ENCODE data around the gene C2CD2L.
"Not testable (repeated sequence)": the region's sequence is repeated elsewhere in the genome, so short reads cannot be mapped to it uniquely, and the experiment has no call there.

The C2CD2L gene

GRCh38 chr11:119155733-119156492, 48.8 kb downstream of the C2CD2L start:
- in situ Hi-C loops (cut with MboI; ENCODE audit: low sequenced_read_pairs) = no loop called here
- Histone ChIP-seq H3K36me3 (replicated peaks) (no peaks in the 10 kb centered on the region), H3K4me1 (no peaks in the 10 kb centered on the region), H3K4me3 (no peak overlapping the region), H3K27me3 (ENCODE audit: low read depth) (no peaks in the 10 kb centered on the region), H3K9me3 (no peaks in the 10 kb centered on the region)
- peak in 1 of 2 experiments; percentile 64 for DNase-seq (ENCODE audit: low spot score in 2 of 2)

DNA sequence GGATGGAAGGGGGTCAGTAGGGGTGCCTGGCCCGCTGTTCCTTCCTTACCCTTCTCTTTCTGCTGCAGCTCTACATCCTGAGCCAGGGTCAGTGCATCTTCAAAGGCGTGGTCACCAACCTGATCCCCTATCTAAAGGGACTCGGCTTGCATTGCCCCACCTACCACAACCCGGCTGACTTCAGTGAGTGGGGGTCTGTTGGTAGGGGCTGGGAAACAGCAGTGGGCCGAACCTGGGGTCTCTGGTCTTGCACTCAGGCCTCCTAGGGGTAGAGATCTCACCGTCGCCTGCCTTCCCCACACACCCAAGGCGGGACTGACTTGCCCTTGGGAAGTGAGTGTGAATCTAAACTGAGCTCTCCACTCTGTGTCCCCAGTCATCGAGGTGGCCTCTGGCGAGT, 49.4 kb downstream of the C2CD2L start:
- H3K27me3 ChIP-seq (ENCODE audit: low read depth) = no peaks in the 10 kb centered on the region
- H3K4me3 ChIP-seq = no peak overlapping the region
- in situ Hi-C loops (cut with MboI; ENCODE audit: low sequenced_read_pairs) = no loop called here
- no peaks in the 10 kb centered on the region for H3K4me1 ChIP-seq
- H3K36me3 ChIP-seq (replicated peaks) = no peaks in the 10 kb centered on the region
- no peaks in the 10 kb centered on the region for H3K9me3 ChIP-seq
- no peak for DNase-seq (ENCODE audit: low spot score in 2 of 2)

GRCh38 chr11:119157063-119157462, 49.9 kb downstream of the C2CD2L start:
- no peak for DNase-seq (ENCODE audit: low spot score in 2 of 2)

GRCh38 chr11:119158467-119158866, 51.3 kb downstream of the C2CD2L start:
- Histone ChIP-seq H3K4me1 (no peaks in the 10 kb centered on the region), H3K27me3 (ENCODE audit: low read depth) (no peaks in the 10 kb centered on the region), H3K9me3 (no peaks in the 10 kb centered on the region), H3K4me3 (no peak overlapping the region), H3K36me3 (replicated peaks) (no peaks in the 10 kb centered on the region)
- DNase-seq (ENCODE audit: low spot score in 2 of 2) = no peak
- in situ Hi-C loops (cut with MboI; ENCODE audit: low sequenced_read_pairs) = no loop called here

More at GRCh38 chr11:119157063-119157462, 49.9 kb downstream of the C2CD2L start:
- H3K4me1 ChIP-seq = no peaks in the 10 kb centered on the region
- in situ Hi-C loops (cut with MboI; ENCODE audit: low sequenced_read_pairs) = no loop called here
- H3K9me3 ChIP-seq = no peaks in the 10 kb centered on the region
- H3K36me3 ChIP-seq (replicated peaks) = no peaks in the 10 kb centered on the region
- no peak overlapping the region for H3K4me3 ChIP-seq
- no peaks in the 10 kb centered on the region for H3K27me3 ChIP-seq (ENCODE audit: low read depth)

- Histone ChIP-seq H3K4me3 (no peak overlapping the region), H3K36me3 (replicated peaks) (no peaks in the 10 kb centered on the region), H3K27me3 (ENCODE audit: low read depth) (no peaks in the 10 kb centered on the region), H3K4me1 (no peaks in the 10 kb centered on the region), H3K9me3 (no peaks in the 10 kb centered on the region)
- in situ Hi-C loops (cut with MboI; ENCODE audit: low sequenced_read_pairs) = loop anchor here (5.0 kb wide), 1 partner anchor 48 kb away; no protein-coding TSS in a partner anchor
- DNase-seq (ENCODE audit: low spot score in 2 of 2) = no peak
Observed at GRCh38 chr11:119160151-119160550, 53.0 kb downstream of the C2CD2L start.

DNA sequence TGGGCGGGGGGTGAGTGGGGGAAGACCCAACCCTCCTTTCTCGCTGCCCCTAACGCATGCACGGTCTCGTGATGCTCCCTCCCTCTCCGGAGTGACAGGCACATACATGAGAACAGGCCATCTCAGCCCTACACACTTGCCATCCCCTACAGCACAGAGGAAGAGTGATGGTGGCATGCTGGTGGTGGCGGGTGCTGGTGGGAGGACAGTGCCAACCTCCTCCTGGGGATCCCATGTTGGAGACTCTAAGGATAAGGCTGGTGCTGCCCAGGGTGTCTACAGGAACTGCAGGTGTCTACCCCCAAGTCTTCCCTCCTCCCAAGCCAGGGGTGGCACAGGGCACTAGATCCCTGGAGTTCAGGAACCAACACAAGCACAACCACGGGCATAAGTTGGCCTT, 54.7 kb downstream of the C2CD2L start:
- in situ Hi-C loops (cut with MboI; ENCODE audit: low sequenced_read_pairs) = loop anchor here (5.0 kb wide), 1 partner anchor 50 kb away; no protein-coding TSS in a partner anchor
- Histone ChIP-seq H3K36me3 (replicated peaks) (no peaks in the 10 kb centered on the region), H3K4me3 (no peak overlapping the region), H3K9me3 (no peaks in the 10 kb centered on the region), H3K4me1 (no peaks in the 10 kb centered on the region), H3K27me3 (ENCODE audit: low read depth) (no peaks in the 10 kb centered on the region)
- DNase-seq (ENCODE audit: low spot score in 2 of 2) = no peak

GRCh38 chr11:119166368-119167076, 59.4 kb downstream of the C2CD2L start:
- in situ Hi-C loops (cut with MboI; ENCODE audit: low sequenced_read_pairs) = no loop called here
- DNase-seq (ENCODE audit: low spot score in 2 of 2) = no peak

DNA sequence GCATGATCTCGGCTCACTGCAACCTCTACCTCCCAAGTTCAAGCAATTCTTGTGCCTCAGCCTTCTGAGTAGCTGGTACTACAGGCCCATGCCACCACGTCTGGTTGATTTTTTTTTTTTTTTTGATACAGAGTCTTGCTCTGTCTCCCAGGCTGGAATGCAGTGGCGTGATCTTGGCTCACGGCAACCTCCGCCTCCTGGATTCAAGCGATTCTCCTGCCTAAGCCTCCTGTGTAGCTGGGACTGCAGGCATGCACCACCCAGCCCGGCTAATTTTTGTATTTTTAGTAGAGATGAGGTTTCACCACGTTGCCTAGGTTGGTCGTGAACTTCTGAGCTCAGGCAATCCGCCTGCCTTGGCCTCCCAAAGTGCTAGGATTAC, 59.9 kb downstream of the C2CD2L start:
- H3K9me3 ChIP-seq; H3K4me1 ChIP-seq; H3K36me3 ChIP-seq (replicated peaks); H3K4me3 ChIP-seq; H3K27me3 ChIP-seq (ENCODE audit: low read depth); DNase-seq (ENCODE audit: low spot score in 2 of 2); in situ Hi-C loops (cut with MboI; ENCODE audit: low sequenced_read_pairs): not testable (repeated sequence)

More at GRCh38 chr11:119166368-119167076, 59.4 kb downstream of the C2CD2L start:
- H3K27me3 ChIP-seq (ENCODE audit: low read depth) = no peaks in the 10 kb centered on the region
- H3K9me3 ChIP-seq = no peaks in the 10 kb centered on the region
- no peaks in the 10 kb centered on the region; the same call in 1 of the 2 replicates for H3K4me1 ChIP-seq
- no peak overlapping the region for H3K4me3 ChIP-seq
- H3K36me3 ChIP-seq (replicated peaks) = no peaks in the 10 kb centered on the region

- no peak for DNase-seq (ENCODE audit: low spot score in 2 of 2)
- Histone ChIP-seq H3K4me1 (no peaks in the 10 kb centered on the region; the same call in 1 of the 2 replicates), H3K27me3 (ENCODE audit: low read depth) (no peaks in the 10 kb centered on the region), H3K36me3 (replicated peaks) (0 out of 2 replicates have a peak, but pooled peaks cover 3% of the 10 kb centered on the region), H3K4me3 (no peak overlapping the region), H3K9me3 (no peaks in the 10 kb centered on the region)
- in situ Hi-C loops (cut with MboI; ENCODE audit: low sequenced_read_pairs) = no loop called here
Observed at GRCh38 chr11:119167933-119168332, 60.8 kb downstream of the C2CD2L start.
